C4-2B (cell line): Measurements from ENCODE around the gene GNPNAT1.

Experiments used
- H3K27ac ChIP-seq: fragments of 450-650 bp; 2 replicates; pipeline ENCODE4 v1.5.1; 2017
- CTCF ChIP-seq: fragments of 450-650 bp; conservative IDR thresholded peaks from 2 replicates; pipeline ENCODE4 v1.5.1; 2017; ENCODE audit warnings: mild to moderate bottlenecking
- ZFX ChIP-seq: fragments of 450-650 bp; IDR thresholded peaks from 2 replicates; pipeline ENCODE4 v1.6.1; 2017

The GNPNAT1 gene

GRCh38 chr14:52802597-52802996 is 11.2 kb upstream of the GNPNAT1 start:
- no peak overlapping the region for H3K27ac ChIP-seq
- no peak for TF ChIP-seq CTCF
- no peak for TF ChIP-seq ZFX

- H3K27ac ChIP-seq: no peak overlapping the region
- TF ChIP-seq CTCF: no peak
- no peak for TF ChIP-seq ZFX
These were observed 9.8 kb upstream of the GNPNAT1 start for GRCh38 chr14:52801014-52801712.

- H3K27ac ChIP-seq: no peak overlapping the region
- no peak for TF ChIP-seq CTCF
- no peak for TF ChIP-seq ZFX
These were observed 7.4 kb upstream of the GNPNAT1 start for GRCh38 chr14:52798826-52799225.

- no peak for TF ChIP-seq ZFX
- H3K27ac ChIP-seq: no peak overlapping the region
These were observed 6.2 kb upstream of the GNPNAT1 start for GRCh38 chr14:52797653-52798052.

GRCh38 chr14:52793061-52793460 is 1.7 kb upstream of the GNPNAT1 start:
- H3K27ac ChIP-seq: no peak overlapping the region
- no peak for TF ChIP-seq CTCF

- H3K27ac ChIP-seq: peak overlapping the region; percentile 99
These were observed 649 bp upstream of the GNPNAT1 start for GRCh38 chr14:52792097-52792415.

GRCh38 chr14:52790756-52791222 is 618 bp downstream of the GNPNAT1 start:
- TF ChIP-seq ZFX: no peak
- no peak for TF ChIP-seq CTCF
- peak overlapping the region; percentile 99 for H3K27ac ChIP-seq

More at GRCh38 chr14:52792097-52792415, 649 bp upstream of the GNPNAT1 start:
- TF ChIP-seq CTCF: no peak
- no peak for TF ChIP-seq ZFX

GRCh38 chr14:52790011-52790755 is 1.2 kb downstream of the GNPNAT1 start:
- H3K27ac ChIP-seq: peak overlapping the region; percentile 99
- no peak for TF ChIP-seq CTCF
- no peak for TF ChIP-seq ZFX
